HG03025 (cell line): ENCODE results near the gene LMTK2.

Source experiments
- ATAC-seq: cut with Tn5 transposase; IDR thresholded peaks from one replicate; pipeline ENCODE4 v1.9.1; 2021; ENCODE audit warnings: mild to moderate bottlenecking, moderate library complexity; ENCODE audit not compliant: unreplicated experiment, low FRiP score

Gene LMTK2

GRCh38 chr7:98171449-98171848 is 64.8 kb downstream of the LMTK2 start:
- ATAC-seq: no peak

GRCh38 chr7:98174334-98175259 is 67.9 kb downstream of the LMTK2 start:
- no peak for ATAC-seq

DNA sequence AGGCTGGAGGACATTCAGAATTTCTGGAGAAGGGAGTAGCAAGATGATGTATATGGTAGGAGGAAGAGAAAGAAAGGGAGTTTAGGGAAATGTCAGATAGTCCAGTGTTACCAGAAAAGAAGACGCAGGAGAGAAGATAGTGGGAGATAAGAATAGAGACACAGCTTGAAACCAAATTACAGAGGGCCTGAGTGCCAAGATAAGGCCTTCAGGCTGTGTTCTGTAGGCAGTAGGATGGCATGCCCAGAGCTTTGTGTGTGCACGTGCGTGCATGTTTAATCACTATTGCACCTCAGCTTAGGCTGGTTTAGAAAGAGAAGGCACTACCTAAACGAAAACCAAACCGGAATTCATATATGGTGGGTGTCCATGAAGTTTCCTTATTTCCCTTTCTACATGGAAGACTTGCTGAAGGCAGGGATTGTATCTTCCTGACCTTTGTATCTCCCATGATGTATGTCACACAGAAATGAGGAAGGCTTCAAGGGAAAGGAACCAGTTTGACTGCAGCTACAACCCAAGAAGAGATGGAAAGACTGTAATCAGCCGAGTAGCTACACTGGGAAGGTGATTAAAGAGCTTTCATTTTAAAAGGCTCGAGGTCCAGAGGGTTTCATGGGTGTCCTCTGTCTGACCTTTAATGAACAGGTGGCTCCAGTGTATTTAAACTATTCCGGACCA is 68.7 kb downstream of the LMTK2 start:
- ATAC-seq: no peak

DNA sequence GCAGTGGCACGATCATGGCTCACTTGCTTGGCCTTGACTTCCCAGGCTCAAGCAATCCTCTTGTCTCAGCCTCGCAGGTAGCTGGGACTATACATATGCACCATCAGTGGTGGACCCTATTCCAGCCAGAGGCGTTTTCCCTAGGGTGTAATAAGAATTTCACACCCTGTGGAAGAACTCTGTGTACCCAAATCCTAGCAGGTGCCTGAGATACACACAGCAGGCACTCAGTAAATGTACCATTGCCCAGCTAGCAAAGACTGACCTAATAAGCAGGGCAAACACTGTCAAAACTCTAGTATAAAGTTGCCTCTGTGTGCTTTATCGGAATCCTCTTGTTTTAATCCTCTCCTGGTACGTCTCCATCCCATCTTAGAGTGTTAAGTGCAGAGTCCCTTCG is 70.9 kb downstream of the LMTK2 start:
- no peak for ATAC-seq

- ATAC-seq: no peak
Measured at GRCh38 chr7:98178321-98178720, 71.7 kb downstream of the LMTK2 start.

GRCh38 chr7:98178762-98179490 is 72.3 kb downstream of the LMTK2 start:
- ATAC-seq: no peak

DNA sequence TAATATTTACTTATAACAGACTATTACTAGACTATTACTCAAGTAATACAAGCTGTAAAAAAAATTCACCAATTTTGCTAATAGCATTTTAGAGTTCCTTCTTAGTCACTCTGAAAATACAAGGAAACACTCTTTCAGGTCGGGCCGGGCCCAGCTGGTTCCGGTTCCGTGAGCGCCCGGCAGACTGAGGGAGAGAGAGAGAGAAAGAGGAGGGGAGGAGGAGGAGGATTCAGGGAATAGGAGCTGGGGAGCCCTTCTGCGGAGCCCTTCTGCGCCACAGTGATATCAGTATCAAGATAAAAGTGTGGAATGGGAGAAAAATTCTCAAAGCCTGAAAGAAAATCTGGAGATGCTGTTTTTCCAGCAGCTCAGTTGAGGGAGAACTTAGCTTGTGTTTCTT is 74.1 kb downstream of the LMTK2 start:
- ATAC-seq: no peak

DNA sequence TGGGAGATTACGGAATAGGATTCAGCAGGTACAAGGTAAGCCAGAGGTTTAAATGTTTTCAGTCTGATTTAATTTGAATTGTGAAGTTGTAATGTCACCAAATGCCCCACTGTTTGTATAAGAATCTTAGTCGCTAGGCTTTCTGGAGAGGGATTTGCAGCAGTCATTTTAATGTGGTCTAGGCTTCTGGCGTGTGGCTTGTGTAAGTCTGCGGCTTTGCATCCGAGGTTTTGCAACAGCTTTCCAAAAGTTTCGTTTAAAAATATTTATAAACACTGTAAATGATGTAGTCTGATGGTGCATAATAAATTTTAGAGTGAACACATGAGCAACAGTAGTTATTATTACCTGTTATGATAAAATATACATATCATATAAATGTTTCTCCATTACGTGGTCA is 78.4 kb downstream of the LMTK2 start:
- no peak for ATAC-seq

DNA sequence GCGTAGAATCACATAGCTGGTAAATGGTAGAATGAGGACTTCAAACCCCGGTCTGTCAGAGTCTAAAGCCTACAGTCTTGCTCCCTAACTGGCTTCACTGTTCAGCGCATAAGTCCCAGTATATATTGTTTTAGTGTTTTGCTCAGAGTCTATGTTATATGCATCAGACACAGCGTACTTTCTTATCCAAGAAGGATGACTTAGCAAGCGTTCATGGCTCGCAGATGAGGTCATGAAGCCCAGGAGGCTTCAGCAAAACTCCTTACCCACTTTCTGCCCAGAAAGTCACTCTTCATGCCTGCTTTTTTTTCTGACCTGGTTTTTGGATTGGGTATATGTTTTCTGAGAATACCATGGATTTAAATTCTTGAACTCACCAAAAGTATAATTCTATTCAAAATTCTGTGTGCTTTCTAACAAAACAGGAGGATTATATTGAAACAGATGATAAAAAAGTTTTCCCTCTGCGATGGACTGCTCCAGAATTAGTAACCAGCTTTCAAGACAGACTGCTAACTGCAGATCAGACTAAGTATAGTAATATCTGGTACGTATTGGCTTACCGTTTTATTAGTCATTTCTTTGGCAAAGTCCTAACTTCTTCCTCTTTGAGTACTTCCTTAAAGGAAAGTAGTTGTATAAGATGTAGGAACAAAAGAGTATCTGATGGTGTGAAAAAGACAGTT is 79.9 kb downstream of the LMTK2 start:
- no peak for ATAC-seq

DNA sequence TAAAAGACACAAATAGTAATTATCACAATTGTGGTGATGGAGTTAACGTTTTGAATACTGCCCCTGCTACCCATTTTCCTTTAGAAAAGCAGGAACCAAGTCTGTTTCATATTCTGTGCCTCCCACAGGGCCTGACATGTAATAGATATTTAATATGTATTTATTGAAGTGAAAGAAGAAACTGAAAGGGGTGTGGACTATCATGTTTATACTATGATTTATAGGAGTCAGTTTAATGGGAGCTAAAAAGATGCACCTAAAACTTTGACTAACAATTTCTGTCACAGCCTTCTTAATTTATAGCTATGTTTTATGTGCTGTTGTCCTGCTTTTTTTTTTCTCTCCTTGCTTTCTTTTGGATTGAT is 80.5 kb downstream of the LMTK2 start:
- no peak for ATAC-seq

- no peak for ATAC-seq
Measured at GRCh38 chr7:98189559-98189958, 82.9 kb downstream of the LMTK2 start.

DNA sequence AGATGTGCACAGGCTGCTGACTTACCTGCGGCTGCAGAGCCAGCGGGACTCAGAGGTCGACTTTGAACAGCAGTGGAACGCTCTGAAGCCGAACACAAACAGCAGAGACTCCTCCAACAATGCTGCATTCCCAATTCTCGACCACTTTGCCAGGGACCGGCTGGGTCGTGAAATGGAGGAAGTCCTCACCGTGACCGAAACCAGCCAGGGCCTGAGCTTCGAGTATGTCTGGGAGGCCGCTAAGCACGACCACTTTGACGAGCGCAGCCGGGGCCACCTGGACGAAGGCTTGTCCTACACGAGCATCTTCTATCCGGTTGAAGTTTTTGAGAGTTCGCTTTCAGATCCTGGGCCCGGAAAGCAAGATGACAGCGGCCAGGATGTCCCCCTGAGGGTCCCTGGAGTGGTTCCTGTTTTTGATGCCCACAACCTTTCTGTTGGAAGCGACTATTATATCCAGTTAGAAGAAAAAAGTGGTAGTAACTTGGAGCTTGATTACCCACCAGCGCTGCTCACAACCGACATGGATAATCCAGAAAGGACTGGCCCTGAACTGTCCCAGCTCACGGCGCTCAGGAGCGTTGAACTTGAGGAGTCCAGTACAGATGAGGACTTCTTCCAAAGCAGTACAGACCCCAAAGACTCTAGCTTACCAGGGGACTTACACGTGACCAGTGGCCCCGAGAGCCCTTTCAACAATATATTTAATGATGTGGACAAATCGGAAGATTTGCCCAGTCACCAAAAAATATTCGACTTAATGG is 85.2 kb downstream of the LMTK2 start:
- no peak for ATAC-seq

- ATAC-seq: no peak
Measured at GRCh38 chr7:98192781-98193457, 86.3 kb downstream of the LMTK2 start.

GRCh38 chr7:98193474-98194180 is 87.0 kb downstream of the LMTK2 start:
- ATAC-seq: no peak

GRCh38 chr7:98194186-98194585 is 87.5 kb downstream of the LMTK2 start:
- ATAC-seq: no peak

DNA sequence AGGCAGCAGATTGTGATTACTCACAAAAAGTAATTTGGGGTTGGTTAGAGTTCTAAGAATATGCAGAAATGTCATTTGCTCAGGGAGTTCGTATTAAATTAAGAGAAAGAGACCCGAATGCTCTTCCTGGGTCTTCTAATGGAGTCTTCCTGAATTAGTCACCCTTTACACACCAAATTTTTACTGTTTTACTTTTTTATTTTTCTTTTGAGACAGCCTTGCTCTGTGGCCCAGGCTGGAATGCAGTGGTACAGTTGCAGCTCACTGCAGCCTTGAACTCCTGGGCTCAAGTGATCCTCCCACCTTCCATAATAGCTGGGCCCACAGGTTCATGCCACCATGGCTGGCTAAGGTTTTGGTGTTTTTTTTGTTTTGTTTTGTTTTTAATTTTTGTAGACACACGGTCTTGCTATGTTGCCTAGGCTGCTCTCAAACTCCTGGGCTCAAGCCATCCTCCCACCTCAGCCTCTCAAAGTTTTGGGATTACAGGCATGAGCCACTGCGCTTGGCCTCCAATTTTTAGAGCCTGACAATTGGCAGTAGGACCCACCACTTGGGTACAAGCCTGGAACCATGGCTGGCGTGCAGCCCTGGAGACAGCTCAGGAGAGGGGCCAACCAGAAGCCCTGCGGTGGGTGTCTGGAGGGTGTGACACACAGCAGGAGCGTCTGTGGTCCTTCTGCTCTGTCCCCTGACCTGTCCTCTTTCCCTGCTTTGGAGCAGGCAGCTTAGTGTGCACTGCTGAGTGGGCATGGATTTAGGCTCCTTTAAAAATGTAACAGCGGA is 88.2 kb downstream of the LMTK2 start:
- ATAC-seq: no peak

GRCh38 chr7:98196706-98197605 is 90.3 kb downstream of the LMTK2 start:
- ATAC-seq: no peak
